CD1c-positive myeloid dendritic cell (primary cell): ENCODE results near the gene ATP1A2.

Source experiments
- DNase-seq: peaks from one replicate; pipeline ENCODE4 v3.0.0-alpha.2; 2016; ENCODE audit errors: extremely low spot score

The ATP1A2 gene

GRCh38 chr1:160171980-160172379 lies 56.4 kb downstream of the ATP1A2 start:
- DNase-seq, result no peak

GRCh38 chr1:160177231-160177630 lies 61.7 kb downstream of the ATP1A2 start:
- DNase-seq, result no peak

GRCh38 chr1:160177667-160178066 lies 62.1 kb downstream of the ATP1A2 start:
- no peak for DNase-seq

- DNase-seq, result no peak
Observed at GRCh38 chr1:160178731-160179130, 63.2 kb downstream of the ATP1A2 start.

GRCh38 chr1:160179336-160179735 lies 63.8 kb downstream of the ATP1A2 start:
- no peak for DNase-seq

GRCh38 chr1:160186246-160186645 lies 70.7 kb downstream of the ATP1A2 start:
- no peak for DNase-seq

- DNase-seq, result no peak
Observed at GRCh38 chr1:160186729-160187128, 71.2 kb downstream of the ATP1A2 start.

GRCh38 chr1:160187407-160187806 lies 71.8 kb downstream of the ATP1A2 start:
- DNase-seq, result no peak

GRCh38 chr1:160188341-160188740 lies 72.8 kb downstream of the ATP1A2 start:
- DNase-seq, result no peak

- DNase-seq, result no peak
Observed at GRCh38 chr1:160189649-160190625, 74.4 kb downstream of the ATP1A2 start, which contains the start of gene CASQ1. Gene CASQ1 (plus strand): TSS chr1:160190575. CDS start chr1:160190752, 177 bp downstream.

- DNase-seq, result no peak
Observed at GRCh38 chr1:160191756-160192155, 76.2 kb downstream of the ATP1A2 start.

GRCh38 chr1:160192234-160192633 lies 76.7 kb downstream of the ATP1A2 start:
- no peak for DNase-seq
